Effector memory CD4-positive, alpha-beta T cell (primary cell): ENCODE results near the gene RIPOR3.

Experiments
- DNase-seq, 3 donors: peaks; one replicate each; pipeline ENCODE4 v3.0.0-alpha.2; 2020
- H3K27ac ChIP-seq: 2 replicates; pipeline ENCODE4 v1.7.0; 2013; ENCODE audit warnings: mild to moderate bottlenecking, low read length, moderate library complexity; ENCODE audit not compliant: insufficient read depth, poor library complexity, severe bottlenecking
- H3K27me3 ChIP-seq: replicated peaks from 2 replicates; pipeline ENCODE4 v1.7.0; 2013; ENCODE audit warnings: mild to moderate bottlenecking, low read length; ENCODE audit not compliant: insufficient read depth, control insufficient read depth, poor library complexity, severe bottlenecking
- H3K36me3 ChIP-seq: 2 replicates; pipeline ENCODE4 v1.7.0; 2013; ENCODE audit warnings: mild to moderate bottlenecking, low read length, moderate library complexity; ENCODE audit not compliant: control insufficient read depth, insufficient read depth
- H3K4me1 ChIP-seq: 2 replicates; pipeline ENCODE4 v1.7.0; 2013; ENCODE audit warnings: low read length, mild to moderate bottlenecking; ENCODE audit not compliant: control insufficient read depth, insufficient read depth, poor library complexity, severe bottlenecking
- H3K4me3 ChIP-seq: 2 replicates; pipeline ENCODE4 v1.7.0; 2013; ENCODE audit warnings: low read length, low read depth, mild to moderate bottlenecking; ENCODE audit not compliant: insufficient read depth, poor library complexity, severe bottlenecking
- H3K9me3 ChIP-seq: 2 replicates; pipeline ENCODE4 v1.7.0; 2013; ENCODE audit warnings: mild to moderate bottlenecking, low read length, moderate library complexity; ENCODE audit not compliant: control insufficient read depth

Gene RIPOR3

GRCh38 chr20:50557549-50558134 is 133.7 kb downstream of the RIPOR3 start:
- no peaks in the 10 kb centered on the region for H3K27me3 ChIP-seq
- H3K27ac ChIP-seq, result no peak overlapping the region
- peaks cover 15% of the 10 kb centered on the region for H3K36me3 ChIP-seq
- H3K4me1 ChIP-seq, result no peaks in the 10 kb centered on the region
- no peak overlapping the region for H3K4me3 ChIP-seq
- no peak for DNase-seq
- H3K9me3 ChIP-seq, result no peaks in the 10 kb centered on the region

GRCh38 chr20:50555662-50556061 is 135.7 kb downstream of the RIPOR3 start:
- no peaks in the 10 kb centered on the region for H3K27me3 ChIP-seq
- H3K27ac ChIP-seq, result no peak overlapping the region
- H3K4me3 ChIP-seq, result no peak overlapping the region
- no peaks in the 10 kb centered on the region for H3K4me1 ChIP-seq
- H3K36me3 ChIP-seq, result peaks cover 8% of the 10 kb centered on the region
- no peak for DNase-seq
- H3K9me3 ChIP-seq, result no peaks in the 10 kb centered on the region

GRCh38 chr20:50554694-50555579 is 136.4 kb downstream of the RIPOR3 start:
- H3K27ac ChIP-seq, result no peak overlapping the region
- peaks cover 11% of the 10 kb centered on the region for H3K36me3 ChIP-seq
- no peak overlapping the region for H3K4me3 ChIP-seq
- no peaks in the 10 kb centered on the region for H3K27me3 ChIP-seq
- DNase-seq, result no peak
- no peaks in the 10 kb centered on the region for H3K4me1 ChIP-seq
- no peaks in the 10 kb centered on the region for H3K9me3 ChIP-seq

GRCh38 chr20:50552979-50553378 is 138.4 kb downstream of the RIPOR3 start:
- DNase-seq, result no peak
- Histone ChIP-seq H3K27me3 (no peaks in the 10 kb centered on the region), H3K27ac (no peak overlapping the region), H3K4me1 (no peaks in the 10 kb centered on the region), H3K36me3 (peaks cover 18% of the 10 kb centered on the region), H3K4me3 (no peak overlapping the region), H3K9me3 (no peaks in the 10 kb centered on the region)

GRCh38 chr20:50551288-50551687 is 140.1 kb downstream of the RIPOR3 start:
- Histone ChIP-seq H3K36me3 (peaks cover 14% of the 10 kb centered on the region), H3K27ac (no peak overlapping the region), H3K4me3 (no peak overlapping the region), H3K9me3 (no peaks in the 10 kb centered on the region), H3K27me3 (no peaks in the 10 kb centered on the region), H3K4me1 (peaks cover 9% of the 10 kb centered on the region)
- no peak for DNase-seq

GRCh38 chr20:50550531-50550930 is 140.8 kb downstream of the RIPOR3 start:
- DNase-seq, result no peak
- Histone ChIP-seq H3K27me3 (no peaks in the 10 kb centered on the region), H3K27ac (no peak overlapping the region), H3K36me3 (peaks cover 11% of the 10 kb centered on the region), H3K9me3 (no peaks in the 10 kb centered on the region), H3K4me1 (peaks cover 16% of the 10 kb centered on the region), H3K4me3 (no peak overlapping the region)

GRCh38 chr20:50548396-50548795 is 142.9 kb downstream of the RIPOR3 start:
- Histone ChIP-seq H3K4me3 (no peak overlapping the region), H3K27ac (no peak overlapping the region), H3K9me3 (no peaks in the 10 kb centered on the region), H3K4me1 (peaks cover 30% of the 10 kb centered on the region), H3K36me3 (peaks cover 11% of the 10 kb centered on the region), H3K27me3 (no peaks in the 10 kb centered on the region)
- DNase-seq, result no peak

- peaks cover 30% of the 10 kb centered on the region for H3K4me1 ChIP-seq
Observed at GRCh38 chr20:50547964-50548363, 143.4 kb downstream of the RIPOR3 start.

GRCh38 chr20:50546729-50547314 is 144.5 kb downstream of the RIPOR3 start:
- no peaks in the 10 kb centered on the region for H3K9me3 ChIP-seq
- H3K27ac ChIP-seq, result peak overlapping the region; percentile 50
- H3K4me3 ChIP-seq, result peak overlapping the region; percentile 43
- no peak for DNase-seq
- H3K4me1 ChIP-seq, result peaks cover 34% of the 10 kb centered on the region
- peaks cover 11% of the 10 kb centered on the region for H3K36me3 ChIP-seq
- no peaks in the 10 kb centered on the region for H3K27me3 ChIP-seq

More at GRCh38 chr20:50547964-50548363, 143.4 kb downstream of the RIPOR3 start:
- DNase-seq, result no peak
- peaks cover 11% of the 10 kb centered on the region for H3K36me3 ChIP-seq
- no peaks in the 10 kb centered on the region for H3K9me3 ChIP-seq
- no peaks in the 10 kb centered on the region for H3K27me3 ChIP-seq
- no peak overlapping the region for H3K27ac ChIP-seq
- no peak overlapping the region for H3K4me3 ChIP-seq

GRCh38 chr20:50545126-50545525 is 146.2 kb downstream of the RIPOR3 start:
- no peaks in the 10 kb centered on the region for H3K9me3 ChIP-seq
- H3K4me1 ChIP-seq, result peaks cover 47% of the 10 kb centered on the region
- H3K27me3 ChIP-seq, result no peaks in the 10 kb centered on the region
- no peak for DNase-seq
- no peak overlapping the region for H3K27ac ChIP-seq
- no peak overlapping the region for H3K4me3 ChIP-seq
- H3K36me3 ChIP-seq, result peaks cover 8% of the 10 kb centered on the region
